Kidney (tissue), 14 donors: ENCODE measurements around the gene LDB3. TPM values are rescaled to one million over a fixed set of nuclear protein-coding genes. Genes with fewer than 3 reads are reported as not detected.

Source experiments
- DNase-seq, 5 donors: peaks; one replicate each; pipeline ENCODE4 v3.0.0-alpha.2; 2013 to 2020
- FAIRE-seq: peaks from 2 replicates; lab custom pipeline; 2012; peaks lifted over from hg19 to GRCh38; lab: Jason Lieb, UNC
- H3K27ac ChIP-seq, 2 donors: one replicate each; pipeline ENCODE4 v1.7.0; 2013; ENCODE audit warnings: low read depth in 2 of 2, low read length in 2 of 2, inconsistent platforms in 1 of 2
- H3K27me3 ChIP-seq: one replicate; pipeline ENCODE4 v1.7.1; 2013; ENCODE audit warnings: low read length, inconsistent platforms; ENCODE audit not compliant: control insufficient read depth, insufficient read depth
- H3K36me3 ChIP-seq, 3 donors: one replicate each; pipeline versions ENCODE4 v1.7.0 to v1.7.1; 2013; ENCODE audit warnings: low read length in 3 of 3, control low read depth in 1 of 3, inconsistent platforms in 1 of 3; ENCODE audit not compliant: insufficient read depth in 3 of 3, control insufficient read depth in 2 of 3
- H3K4me1 ChIP-seq, 3 donors: one replicate each; pipeline versions ENCODE4 v1.7.0 to v1.7.1; 2013; ENCODE audit warnings: low read length in 3 of 3, inconsistent platforms in 1 of 3, low read depth in 1 of 3; ENCODE audit not compliant: control insufficient read depth in 2 of 3, insufficient read depth in 2 of 3
- H3K4me3 ChIP-seq, 3 donors: one replicate each; pipeline versions ENCODE4 v1.7.0 to v1.8.1; 2013; ENCODE audit warnings: low read length in 3 of 3, control low read depth in 1 of 3, inconsistent platforms in 1 of 3
- H3K9ac ChIP-seq, 3 donors: one replicate each; pipeline versions ENCODE4 v1.7.0 to v1.7.1; 2013; ENCODE audit warnings: low read length in 3 of 3, control low read depth in 1 of 3, inconsistent platforms in 1 of 3
- H3K9me3 ChIP-seq, 3 donors: one replicate each; pipeline versions ENCODE4 v1.7.0 to v1.7.1; 2013; ENCODE audit warnings: low read length in 3 of 3, control low read depth in 1 of 3, inconsistent platforms in 1 of 3; ENCODE audit not compliant: control insufficient read depth in 2 of 3, insufficient read depth in 1 of 3
- intact Hi-C: fragments of 100-400 bp; cut with DNase I; formaldehyde crosslinking; loops from one replicate; pipeline ENCODE4 v1.11.1; 2022
- polyA plus RNA-seq: library from polyadenylated mRNA; stranded (reverse); fragments of 350-450 nt; fragmentation: Illumina TruSeq; extraction: RNeasy Lipid Tissue Mini Kit (QIAGEN cat#74804); gene quantifications from one replicate; pipeline ENCODE4 v1.2.3, GENCODE V29; 2014; ENCODE audit warnings: low read depth, low replicate concordance; ENCODE audit not compliant: insufficient read depth
- total RNA-seq: library from RNA; stranded (reverse); fragmentation: NEBNext Ultra II Directional; extraction: Animal tissue kit (Norgen Biotek cat#: 25700); gene quantifications from one replicate; pipeline ENCODE4 v1.2.1, GENCODE V29; 2021
- TF ChIP-seq, protein P1 (sequence below): IDR thresholded peaks from 3 replicates; pipeline ENCODE4 v1.5.1; 2012; ENCODE audit warnings: mild to moderate bottlenecking, moderate library complexity, borderline replicate concordance; ENCODE audit not compliant: insufficient read depth; ENCODE audit errors: extremely low read depth
- donor health status: control.
- donor health status: control.
- donor health status: control.
- donor health status: control.
- donor health status: control.
- donor health status: DM: yes; HTN: yes; CAD: no.
- donor health status: Normal renal cell carcinoma (clear cell type).

The LDB3 gene
- total and polyA plus RNA-seq, 2 donors from 2014 or later, result 3.3 to 7.7 TPM

GRCh38 chr10:86674912-86675311 lies 6.6 kb downstream of the LDB3 start:
- Histone ChIP-seq H3K9me3 (no peaks in the 10 kb centered on the region), H3K9ac (no peak overlapping the region), H3K36me3 (no peaks in the 10 kb centered on the region), H3K27me3 (no peaks in the 10 kb centered on the region), H3K4me1 (peaks cover 0 to 9% (median 4%) of the 10 kb centered on the region in 3 donors), H3K27ac (no peak overlapping the region), H3K4me3 (no peak overlapping the region)
- no peak for DNase-seq
- FAIRE-seq, result no peak
- TF ChIP-seq, protein P1, sequence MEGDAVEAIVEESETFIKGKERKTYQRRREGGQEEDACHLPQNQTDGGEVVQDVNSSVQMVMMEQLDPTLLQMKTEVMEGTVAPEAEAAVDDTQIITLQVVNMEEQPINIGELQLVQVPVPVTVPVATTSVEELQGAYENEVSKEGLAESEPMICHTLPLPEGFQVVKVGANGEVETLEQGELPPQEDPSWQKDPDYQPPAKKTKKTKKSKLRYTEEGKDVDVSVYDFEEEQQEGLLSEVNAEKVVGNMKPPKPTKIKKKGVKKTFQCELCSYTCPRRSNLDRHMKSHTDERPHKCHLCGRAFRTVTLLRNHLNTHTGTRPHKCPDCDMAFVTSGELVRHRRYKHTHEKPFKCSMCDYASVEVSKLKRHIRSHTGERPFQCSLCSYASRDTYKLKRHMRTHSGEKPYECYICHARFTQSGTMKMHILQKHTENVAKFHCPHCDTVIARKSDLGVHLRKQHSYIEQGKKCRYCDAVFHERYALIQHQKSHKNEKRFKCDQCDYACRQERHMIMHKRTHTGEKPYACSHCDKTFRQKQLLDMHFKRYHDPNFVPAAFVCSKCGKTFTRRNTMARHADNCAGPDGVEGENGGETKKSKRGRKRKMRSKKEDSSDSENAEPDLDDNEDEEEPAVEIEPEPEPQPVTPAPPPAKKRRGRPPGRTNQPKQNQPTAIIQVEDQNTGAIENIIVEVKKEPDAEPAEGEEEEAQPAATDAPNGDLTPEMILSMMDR, result no peak
- intact Hi-C loops, result no loop called here

GRCh38 chr10:86677374-86677773 lies 9.1 kb downstream of the LDB3 start:
- Histone ChIP-seq H3K4me3 (no peak overlapping the region), H3K9me3 (no peaks in the 10 kb centered on the region), H3K4me1 (peaks cover 0 to 9% (median 4%) of the 10 kb centered on the region in 3 donors), H3K9ac (no peak overlapping the region), H3K36me3 (no peaks in the 10 kb centered on the region), H3K27ac (no peak overlapping the region), H3K27me3 (no peaks in the 10 kb centered on the region)
- DNase-seq (no peak), FAIRE-seq (no peak)
- TF ChIP-seq, protein P1, result no peak
- intact Hi-C loops, result no loop called here

GRCh38 chr10:86678999-86679792 lies 10.9 kb downstream of the LDB3 start:
- TF ChIP-seq, protein P1, result no peak
- no peak for FAIRE-seq
- H3K27me3 ChIP-seq, result no peaks in the 10 kb centered on the region
- no peaks in the 10 kb centered on the region for H3K9me3 ChIP-seq
- no peak overlapping the region for H3K9ac ChIP-seq
- H3K36me3 ChIP-seq, result no peaks in the 10 kb centered on the region
- H3K27ac ChIP-seq, result no peak overlapping the region
- DNase-seq, result no peak
- no peaks in the 10 kb centered on the region for H3K4me1 ChIP-seq
- intact Hi-C loops, result no loop called here
- no peak overlapping the region for H3K4me3 ChIP-seq
